SK-N-MC (cell line): ENCODE measurements around the gene UNC93B1.
"Not testable (repeated sequence)": the region's sequence is repeated elsewhere in the genome, so short reads cannot be mapped to it uniquely, and the experiment has no call there.

Experiments used
- EZH2 ChIP-seq: fragments of 200-600 bp; sonication (generic); IDR thresholded peaks from one replicate; pipeline ENCODE4 v1.6.1; 2017; ENCODE audit warnings: antibody characterized with exemption
- FOXP2 ChIP-seq: optimal IDR thresholded peaks from 2 replicates; pipeline ENCODE3; 2011; ENCODE audit warnings: mild to moderate bottlenecking, moderate library complexity; ENCODE audit not compliant: insufficient read depth; ENCODE audit errors: extremely low read length, control extremely low read depth
- POLR2AphosphoS5 ChIP-seq: IDR thresholded peaks from 2 replicates; pipeline ENCODE4 v1.6.1; 2012; ENCODE audit warnings: mild to moderate bottlenecking, low read depth, low read length, borderline replicate concordance

GRCh38 chr11:67963217-67963616 is 40.7 kb downstream of the UNC93B1 start:
- TF ChIP-seq EZH2, POLR2AphosphoS5, FOXP2: not testable (repeated sequence)
